Stimulated activated naive CD8-positive, alpha-beta T cell treated with anti-CD3 and anti-CD28 coated beads, Interleukin-15, Interleukin-2, amounts not matched to agents 100 ng/mL and 50 ng/mL, for 24 hours (primary cell): ENCODE measurements around the gene CD33.
"Not testable (repeated sequence)": the region's sequence is repeated elsewhere in the genome, so short reads cannot be mapped to it uniquely, and the experiment has no call there.

ENCODE experiments used
- H3K27ac Mint-ChIP-seq: one replicate; pipeline ENCODE4 v1.8.0; 2021; ENCODE audit warnings: mild to moderate bottlenecking, mixed read lengths
- H3K27me3 Mint-ChIP-seq: one replicate; pipeline ENCODE4 v1.8.0; 2021; ENCODE audit warnings: mixed read lengths
- H3K36me3 Mint-ChIP-seq: one replicate; pipeline ENCODE4 v1.8.0; 2021; ENCODE audit warnings: low read depth, mixed read lengths
- H3K4me1 Mint-ChIP-seq: one replicate; pipeline ENCODE4 v1.8.0; 2021; ENCODE audit warnings: low read depth, mixed read lengths
- H3K4me3 Mint-ChIP-seq: one replicate; pipeline ENCODE4 v1.8.0; 2021; ENCODE audit warnings: mild to moderate bottlenecking, mixed read lengths
- H3K9me3 Mint-ChIP-seq: one replicate; pipeline ENCODE4 v1.8.0; 2021; ENCODE audit warnings: mixed read lengths

The CD33 gene

DNA sequence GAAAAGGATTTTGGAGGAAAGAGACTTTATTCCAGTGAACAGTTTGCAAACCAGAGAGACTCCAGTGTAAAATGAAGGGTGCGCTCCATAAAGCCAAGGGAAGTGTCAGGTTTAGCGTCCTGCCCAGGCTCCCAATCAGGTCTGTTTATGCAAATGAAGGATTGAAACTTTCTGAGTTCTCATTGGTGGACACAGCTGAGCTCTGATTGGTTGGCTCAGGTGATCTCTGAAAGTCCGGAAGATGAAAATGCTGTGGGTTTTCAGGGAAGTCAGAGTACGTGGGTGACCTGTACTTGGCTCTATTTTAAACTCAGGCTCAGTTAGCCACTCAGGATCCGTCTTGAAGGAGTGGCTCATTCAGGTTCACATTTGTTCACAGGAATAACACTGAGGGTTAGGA, 28.7 kb upstream of the CD33 start:
- no peaks in the 10 kb centered on the region for H3K9me3 Mint-ChIP-seq
- H3K4me3 Mint-ChIP-seq: no peak overlapping the region
- H3K36me3 Mint-ChIP-seq: no peaks in the 10 kb centered on the region
- no peak overlapping the region for H3K27ac Mint-ChIP-seq
- peaks cover 6% of the 10 kb centered on the region for H3K4me1 Mint-ChIP-seq
- H3K27me3 Mint-ChIP-seq: peaks cover 4% of the 10 kb centered on the region

DNA sequence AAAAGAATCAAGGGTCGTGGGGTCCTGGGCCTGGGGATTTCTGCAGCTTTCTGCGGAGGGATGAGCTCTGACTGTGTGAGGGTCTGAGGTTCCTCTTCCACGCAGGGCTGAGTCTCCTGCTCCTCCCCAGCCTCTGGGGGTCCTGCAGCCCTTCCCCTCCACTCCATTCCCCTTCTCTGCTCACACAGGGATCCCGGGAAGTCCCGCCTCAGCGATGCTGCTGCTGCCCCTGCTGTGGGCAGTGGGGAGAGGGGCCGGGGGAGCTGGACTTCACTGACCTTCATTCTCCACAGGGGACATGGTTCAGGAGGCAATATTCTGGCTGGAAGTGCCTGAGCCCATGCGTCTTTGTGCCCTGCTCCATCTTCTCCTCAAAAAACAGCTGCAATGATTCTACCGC, 26.2 kb upstream of the CD33 start:
- H3K4me3 Mint-ChIP-seq: no peak overlapping the region
- peaks cover 6% of the 10 kb centered on the region for H3K4me1 Mint-ChIP-seq
- H3K9me3 Mint-ChIP-seq: no peaks in the 10 kb centered on the region
- no peak overlapping the region for H3K27ac Mint-ChIP-seq
- H3K27me3 Mint-ChIP-seq: peaks cover 11% of the 10 kb centered on the region
- H3K36me3 Mint-ChIP-seq: no peaks in the 10 kb centered on the region

DNA sequence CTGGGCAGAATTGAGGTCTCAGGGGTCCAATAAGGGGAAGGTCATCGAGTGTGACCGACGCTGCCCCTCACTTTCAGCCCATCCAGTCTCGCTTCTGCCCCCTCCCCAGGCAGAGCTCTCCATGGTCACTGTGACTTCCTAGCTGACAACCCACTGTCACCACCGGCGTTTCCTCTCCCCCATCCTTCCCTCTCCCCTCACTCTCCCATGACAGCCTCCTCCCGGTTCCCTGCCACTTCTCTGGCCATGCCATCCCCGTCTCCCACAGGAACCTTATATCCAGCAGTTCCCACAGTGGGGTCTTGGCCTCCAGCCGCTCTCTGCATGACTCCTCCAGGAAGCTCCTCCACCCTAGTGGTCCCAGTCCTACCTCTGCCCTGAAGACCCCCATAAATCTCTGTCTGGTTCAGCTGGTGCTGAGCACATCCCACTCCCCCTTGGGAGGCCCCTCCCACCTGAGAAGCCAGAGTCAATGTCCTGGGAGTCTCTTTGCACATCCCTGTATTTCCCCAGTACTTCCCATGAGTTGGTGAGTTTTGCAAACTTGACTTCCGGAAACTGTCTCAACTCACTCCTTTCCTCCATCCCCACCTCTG, 24.7 kb upstream of the CD33 start:
- no peaks in the 10 kb centered on the region for H3K4me1 Mint-ChIP-seq
- no peak overlapping the region for H3K27ac Mint-ChIP-seq
- H3K9me3 Mint-ChIP-seq: no peaks in the 10 kb centered on the region
- peaks cover 15% of the 10 kb centered on the region for H3K27me3 Mint-ChIP-seq
- no peaks in the 10 kb centered on the region for H3K36me3 Mint-ChIP-seq
- no peak overlapping the region for H3K4me3 Mint-ChIP-seq

GRCh38 chr19:51201712-51202111, 23.2 kb upstream of the CD33 start:
- Mint-ChIP-seq H3K4me3 (no peak overlapping the region), H3K27me3 (peaks cover 23% of the 10 kb centered on the region), H3K4me1 (no peaks in the 10 kb centered on the region), H3K36me3 (no peaks in the 10 kb centered on the region), H3K27ac (no peak overlapping the region), H3K9me3 (no peaks in the 10 kb centered on the region)

GRCh38 chr19:51203916-51204315, 21.0 kb upstream of the CD33 start:
- no peaks in the 10 kb centered on the region for H3K4me1 Mint-ChIP-seq
- H3K9me3 Mint-ChIP-seq: no peaks in the 10 kb centered on the region
- H3K27ac Mint-ChIP-seq: no peak overlapping the region
- no peak overlapping the region for H3K4me3 Mint-ChIP-seq
- H3K36me3 Mint-ChIP-seq: no peaks in the 10 kb centered on the region
- H3K27me3 Mint-ChIP-seq: peaks cover 30% of the 10 kb centered on the region

DNA sequence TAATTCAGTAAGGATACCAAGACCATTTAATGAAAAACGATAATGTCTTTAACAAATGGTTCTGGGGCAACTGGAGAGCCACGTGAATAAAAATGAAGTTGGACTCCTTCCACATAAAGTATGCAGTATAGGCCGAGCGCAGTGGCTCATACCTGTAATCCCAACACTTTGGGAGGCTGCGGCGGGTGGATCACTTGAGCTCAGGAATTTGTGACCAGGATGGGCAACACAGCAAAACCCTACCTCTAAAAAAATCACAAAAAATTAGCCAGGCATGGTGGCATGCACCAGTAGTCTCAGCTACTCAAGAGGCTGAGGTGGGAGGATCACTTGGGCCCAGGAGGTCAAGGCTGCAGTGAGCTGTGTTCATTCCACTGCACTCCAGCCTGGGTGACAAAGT, 20.6 kb upstream of the CD33 start:
- H3K9me3 Mint-ChIP-seq: no peaks in the 10 kb centered on the region
- H3K4me3 Mint-ChIP-seq: no peak overlapping the region
- H3K27ac Mint-ChIP-seq: no peak overlapping the region
- H3K27me3 Mint-ChIP-seq: peaks cover 30% of the 10 kb centered on the region
- no peaks in the 10 kb centered on the region for H3K4me1 Mint-ChIP-seq
- no peaks in the 10 kb centered on the region for H3K36me3 Mint-ChIP-seq

DNA sequence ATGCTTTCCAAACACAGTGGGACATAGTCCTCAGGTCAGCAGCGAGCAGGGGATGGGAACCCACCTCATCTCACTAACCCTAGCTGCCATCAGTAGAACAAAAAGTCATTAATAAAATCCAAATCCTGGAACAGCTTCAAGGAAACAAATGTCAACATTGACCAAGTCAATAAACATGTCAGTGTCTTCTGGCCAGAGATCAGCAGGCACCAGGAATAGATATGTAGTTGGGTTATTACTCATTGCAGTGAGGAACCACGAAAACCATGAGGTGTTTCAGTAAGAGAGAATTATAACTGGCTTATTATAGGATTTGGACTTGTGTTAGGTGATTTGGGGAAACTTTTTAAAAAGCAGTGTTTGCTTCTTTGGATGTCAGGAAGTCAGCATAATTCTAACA, 17.1 kb upstream of the CD33 start:
- H3K9me3 Mint-ChIP-seq: no peaks in the 10 kb centered on the region
- H3K4me1 Mint-ChIP-seq: peaks cover 3% of the 10 kb centered on the region
- no peak overlapping the region for H3K27ac Mint-ChIP-seq
- no peak overlapping the region for H3K4me3 Mint-ChIP-seq
- H3K36me3 Mint-ChIP-seq: no peaks in the 10 kb centered on the region
- peaks cover 35% of the 10 kb centered on the region for H3K27me3 Mint-ChIP-seq

- Mint-ChIP-seq H3K27ac (no peak overlapping the region), H3K36me3 (no peaks in the 10 kb centered on the region), H3K27me3 (peaks cover 23% of the 10 kb centered on the region), H3K4me1 (peaks cover 3% of the 10 kb centered on the region), H3K4me3 (no peak overlapping the region), H3K9me3 (no peaks in the 10 kb centered on the region)
Observed at GRCh38 chr19:51210191-51210784, 14.6 kb upstream of the CD33 start.

DNA sequence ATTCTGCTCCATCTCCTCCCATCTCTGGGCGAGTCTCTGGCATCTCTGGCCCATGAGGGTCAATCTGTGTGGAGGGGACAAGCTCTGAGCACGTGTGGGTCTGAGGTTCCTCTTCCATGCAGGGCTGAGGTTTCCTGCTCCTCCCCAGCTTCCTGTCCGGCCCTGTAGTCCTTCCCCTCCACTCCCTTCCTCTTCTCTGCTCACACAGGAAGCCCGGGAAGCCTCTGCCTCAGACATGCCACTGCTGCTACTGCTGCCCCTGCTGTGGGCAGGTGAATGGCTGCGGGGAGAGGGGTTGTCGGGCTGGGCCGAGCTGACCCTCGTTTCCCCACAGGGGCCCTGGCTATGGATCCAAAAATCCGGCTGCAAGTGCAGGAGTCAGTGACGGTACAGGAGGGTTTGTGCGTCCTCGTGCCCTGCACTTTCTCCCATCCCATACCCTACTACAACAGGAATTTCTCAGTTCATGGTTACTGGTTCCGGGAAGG, 14.0 kb upstream of the CD33 start:
- not testable (repeated sequence) for H3K4me1 Mint-ChIP-seq, H3K27ac Mint-ChIP-seq, H3K36me3 Mint-ChIP-seq, H3K4me3 Mint-ChIP-seq, H3K9me3 Mint-ChIP-seq
- peaks cover 17% of the 10 kb centered on the region for H3K27me3 Mint-ChIP-seq

- H3K9me3 Mint-ChIP-seq: no peaks in the 10 kb centered on the region
- no peaks in the 10 kb centered on the region for H3K36me3 Mint-ChIP-seq
- H3K27ac Mint-ChIP-seq: no peak overlapping the region
- no peak overlapping the region for H3K4me3 Mint-ChIP-seq
- H3K27me3 Mint-ChIP-seq: peaks cover 17% of the 10 kb centered on the region
- H3K4me1 Mint-ChIP-seq: peaks cover 3% of the 10 kb centered on the region
Observed at GRCh38 chr19:51211833-51212232, 13.0 kb upstream of the CD33 start.

- Mint-ChIP-seq H3K4me1 (peaks cover 5% of the 10 kb centered on the region), H3K27ac (no peak overlapping the region), H3K27me3 (peaks cover 25% of the 10 kb centered on the region), H3K36me3 (no peaks in the 10 kb centered on the region), H3K9me3 (no peaks in the 10 kb centered on the region), H3K4me3 (no peak overlapping the region)
Observed at GRCh38 chr19:51219307-51219706, 5.6 kb upstream of the CD33 start.

DNA sequence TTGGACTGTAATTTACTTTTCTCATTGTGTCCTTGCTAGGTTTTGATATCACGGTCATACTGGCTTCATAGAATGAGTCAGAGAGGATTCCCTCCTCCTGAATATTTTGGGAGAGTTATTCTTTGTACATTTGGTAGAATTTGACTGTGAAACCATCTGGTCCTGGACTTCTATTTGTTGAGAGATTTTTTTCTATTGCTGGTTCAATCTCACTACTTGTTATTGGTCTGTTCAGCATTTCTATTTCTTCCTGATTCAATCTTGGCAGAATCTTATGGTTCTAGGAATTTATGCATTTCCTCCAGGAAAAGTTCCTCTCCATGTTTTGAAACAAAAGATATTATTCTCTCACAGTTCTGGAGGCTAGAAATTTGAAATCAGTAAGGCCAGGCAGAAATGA, 4.9 kb upstream of the CD33 start:
- peaks cover 28% of the 10 kb centered on the region for H3K27me3 Mint-ChIP-seq
- H3K27ac Mint-ChIP-seq: no peak overlapping the region
- no peak overlapping the region for H3K4me3 Mint-ChIP-seq
- H3K4me1 Mint-ChIP-seq: peaks cover 5% of the 10 kb centered on the region
- H3K9me3 Mint-ChIP-seq: no peaks in the 10 kb centered on the region
- no peaks in the 10 kb centered on the region for H3K36me3 Mint-ChIP-seq

GRCh38 chr19:51220996-51221395, 3.9 kb upstream of the CD33 start:
- Mint-ChIP-seq H3K27me3 (peaks cover 33% of the 10 kb centered on the region), H3K4me3 (no peak overlapping the region), H3K36me3 (no peaks in the 10 kb centered on the region), H3K27ac (no peak overlapping the region), H3K9me3 (no peaks in the 10 kb centered on the region), H3K4me1 (peaks cover 5% of the 10 kb centered on the region)

DNA sequence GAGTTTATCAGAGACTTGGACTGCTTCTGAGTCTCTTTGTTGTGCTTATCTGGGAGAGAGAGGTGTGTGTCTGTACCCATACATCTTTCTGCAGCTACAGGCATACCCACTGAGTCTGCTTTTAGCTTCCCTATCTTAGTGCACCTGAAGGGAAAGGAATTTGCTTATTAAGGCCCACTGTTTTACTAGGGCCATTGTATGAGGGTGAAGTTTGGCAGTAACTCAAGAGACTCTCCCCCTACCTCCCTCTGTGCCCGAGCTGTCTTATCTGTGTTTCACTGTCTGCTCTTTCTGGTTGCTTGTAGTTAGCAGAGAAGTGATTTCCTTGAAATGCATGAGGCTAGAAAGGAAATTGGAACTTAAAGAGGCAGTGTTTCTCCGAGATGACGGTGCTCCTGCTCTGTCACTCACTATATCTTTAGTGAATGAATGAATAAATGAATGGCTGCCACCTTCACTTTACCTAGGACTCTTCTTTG, 678 bp upstream of the CD33 start:
- Mint-ChIP-seq H3K36me3 (no peaks in the 10 kb centered on the region), H3K4me3 (no peak overlapping the region), H3K9me3 (no peaks in the 10 kb centered on the region), H3K4me1 (peaks cover 5% of the 10 kb centered on the region), H3K27ac (no peak overlapping the region), H3K27me3 (peaks cover 54% of the 10 kb centered on the region)

- peaks cover 53% of the 10 kb centered on the region for H3K27me3 Mint-ChIP-seq
Observed at GRCh38 chr19:51226067-51226466, 1.2 kb downstream of the CD33 start.

DNA sequence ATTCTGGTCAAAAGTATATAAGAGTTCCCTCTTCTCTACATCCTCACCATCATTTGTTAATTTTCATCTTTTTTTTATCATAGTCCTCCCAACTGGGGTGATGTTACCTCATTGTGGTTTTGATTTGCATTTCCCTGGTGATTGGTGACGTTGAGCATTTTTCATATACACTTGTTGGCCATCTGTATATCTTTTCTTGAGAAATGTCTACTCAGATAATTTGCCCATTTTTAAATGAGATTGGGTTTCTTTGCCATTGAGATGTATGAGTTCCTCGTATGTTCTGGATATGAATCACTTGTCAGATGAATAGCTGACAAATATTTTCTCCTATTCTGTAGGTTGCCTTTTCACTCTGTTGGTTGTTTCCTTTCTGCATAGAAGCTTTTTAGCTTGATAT, 2.4 kb downstream of the CD33 start:
- Mint-ChIP-seq H3K4me3 (no peak overlapping the region), H3K36me3 (no peaks in the 10 kb centered on the region), H3K27ac (no peak overlapping the region), H3K4me1 (no peaks in the 10 kb centered on the region), H3K27me3 (peaks cover 52% of the 10 kb centered on the region), H3K9me3 (peaks cover under 1% of the 10 kb centered on the region)

More at GRCh38 chr19:51226067-51226466, 1.2 kb downstream of the CD33 start:
- Mint-ChIP-seq H3K36me3 (no peaks in the 10 kb centered on the region), H3K9me3 (no peaks in the 10 kb centered on the region), H3K4me1 (no peaks in the 10 kb centered on the region), H3K4me3 (no peak overlapping the region), H3K27ac (no peak overlapping the region)
